NCI-H128 (cell line): Measurements from ENCODE around the gene MAN1C1.
"Not testable (repeated sequence)": the region's sequence is repeated elsewhere in the genome, so short reads cannot be mapped to it uniquely, and the experiment has no call there.

Source experiments
- DNase-seq: peaks from one replicate; lab custom pipeline; 2025; ENCODE audit not compliant: unreplicated experiment; lab: John Stamatoyannopoulos, UW

MAN1C1 gene

DNA sequence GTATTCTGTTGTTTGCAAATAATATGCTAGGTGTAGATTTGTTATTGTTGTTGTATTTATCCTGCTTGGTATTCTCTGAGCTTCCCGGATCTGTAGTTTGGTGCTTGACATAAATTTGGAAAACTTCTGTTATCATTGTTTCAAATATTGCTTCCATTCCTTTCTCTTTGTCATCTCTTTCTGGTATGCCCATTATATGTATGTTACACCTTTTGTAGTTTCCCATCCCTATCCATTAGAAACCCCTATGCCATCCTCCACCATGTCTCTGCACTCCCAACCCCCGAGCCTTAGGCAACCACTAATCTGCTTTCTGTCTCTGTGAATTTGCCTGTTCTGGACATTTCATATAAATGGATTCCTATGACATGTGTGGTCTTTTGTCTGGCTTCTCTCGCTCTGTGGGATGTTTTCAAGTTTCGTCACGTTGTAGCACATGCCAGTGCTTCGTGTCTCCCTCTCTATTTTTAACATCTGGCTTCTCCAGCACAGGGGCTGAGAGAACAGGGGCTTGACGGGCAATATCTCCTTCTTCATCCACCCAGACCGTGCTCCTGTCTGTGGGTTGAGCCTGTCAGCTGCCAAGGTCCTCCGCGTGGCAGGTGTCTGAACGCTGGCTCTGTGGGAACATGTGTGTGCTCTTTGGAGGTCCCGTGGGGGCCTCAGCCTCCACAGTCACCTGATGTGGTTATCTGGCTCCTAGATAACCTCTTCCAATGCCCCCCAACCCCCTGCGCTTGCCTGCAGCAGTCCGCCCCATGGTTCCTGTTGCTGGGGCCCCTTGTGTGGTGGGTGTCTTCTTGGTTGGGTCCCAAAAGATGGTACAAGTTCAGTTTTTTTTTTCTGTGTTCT, 32.8 kb upstream of the MAN1C1 start:
- DNase-seq = no peak

DNA sequence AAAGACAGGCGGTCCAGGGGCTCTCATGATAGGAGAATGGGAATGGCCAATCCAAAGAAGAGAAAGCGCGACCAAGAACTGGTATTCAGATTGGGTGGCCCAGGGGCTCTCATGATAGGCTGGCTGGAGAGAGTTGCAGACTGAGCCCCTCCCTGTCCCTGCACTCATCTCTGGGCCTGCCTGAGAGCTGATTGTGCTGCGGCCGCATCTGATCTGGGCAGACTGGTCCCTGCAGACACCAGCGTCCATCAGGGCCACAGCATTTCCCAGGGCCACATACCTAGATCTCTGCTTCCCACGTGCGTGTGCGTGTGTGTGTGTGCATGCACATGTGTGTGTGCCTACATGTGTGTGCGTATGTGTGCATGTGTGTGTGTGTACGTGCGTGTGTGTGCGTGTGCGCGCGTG, 30.4 kb upstream of the MAN1C1 start:
- DNase-seq = no peak

DNA sequence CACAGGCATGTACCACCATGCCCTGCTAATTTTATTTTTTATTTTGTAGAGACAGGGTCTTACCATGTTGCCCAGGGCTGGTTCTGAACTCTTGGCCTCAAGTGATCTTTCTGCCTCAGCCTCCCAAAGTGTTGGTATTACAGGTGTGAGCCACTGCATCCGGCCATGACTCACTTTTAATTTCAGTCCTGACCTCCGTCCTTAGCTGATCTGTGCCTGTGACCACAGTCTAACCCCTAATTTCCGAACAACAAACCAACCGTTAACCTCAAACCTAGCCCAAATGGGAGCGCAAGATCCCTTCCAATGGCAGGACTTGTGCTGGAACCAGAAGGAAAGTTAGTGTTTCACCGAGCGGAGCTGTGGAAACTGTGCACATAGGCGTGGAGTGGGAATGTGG, 29.3 kb upstream of the MAN1C1 start:
- DNase-seq = no peak

DNA sequence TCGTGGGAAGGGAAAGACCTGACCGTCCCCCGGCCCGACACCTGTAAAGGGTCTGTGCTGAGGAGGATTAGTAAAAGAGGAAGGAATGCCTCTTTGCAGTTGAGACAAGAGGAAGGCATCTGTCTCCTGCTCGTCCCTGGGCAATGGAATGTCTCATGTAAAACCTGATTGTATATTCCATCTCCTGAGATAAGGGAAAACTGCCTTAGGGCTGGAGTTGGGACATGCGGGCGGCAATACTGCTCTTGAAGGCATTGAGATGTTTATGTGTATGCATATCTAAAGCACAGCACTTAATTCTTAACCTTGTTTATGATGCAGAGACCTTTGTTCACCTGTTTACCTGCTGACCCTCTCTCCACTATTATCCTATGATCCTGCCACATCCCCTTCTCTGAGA, 28.4 kb upstream of the MAN1C1 start:
- DNase-seq = not testable (repeated sequence)

DNA sequence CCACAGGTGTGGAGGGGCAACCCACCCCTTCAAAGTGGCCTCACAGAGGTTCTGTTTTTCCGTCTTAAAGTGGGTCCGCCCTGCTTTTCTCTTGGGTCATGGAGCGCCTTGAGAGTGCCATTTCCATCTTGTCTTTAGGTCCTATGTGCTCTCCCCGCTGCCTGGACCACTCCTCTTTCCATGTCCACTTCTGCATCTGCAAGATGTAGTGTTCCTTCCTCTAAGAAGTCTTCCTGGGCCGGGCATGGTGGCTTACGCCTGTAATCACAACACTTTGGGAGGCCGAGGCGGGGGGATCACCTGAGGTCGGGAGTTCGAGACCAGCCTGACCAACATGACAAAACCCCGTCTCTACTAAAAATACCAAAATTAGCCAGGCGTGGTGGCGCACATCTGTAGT, 27.8 kb upstream of the MAN1C1 start:
- not testable (repeated sequence) for DNase-seq

DNA sequence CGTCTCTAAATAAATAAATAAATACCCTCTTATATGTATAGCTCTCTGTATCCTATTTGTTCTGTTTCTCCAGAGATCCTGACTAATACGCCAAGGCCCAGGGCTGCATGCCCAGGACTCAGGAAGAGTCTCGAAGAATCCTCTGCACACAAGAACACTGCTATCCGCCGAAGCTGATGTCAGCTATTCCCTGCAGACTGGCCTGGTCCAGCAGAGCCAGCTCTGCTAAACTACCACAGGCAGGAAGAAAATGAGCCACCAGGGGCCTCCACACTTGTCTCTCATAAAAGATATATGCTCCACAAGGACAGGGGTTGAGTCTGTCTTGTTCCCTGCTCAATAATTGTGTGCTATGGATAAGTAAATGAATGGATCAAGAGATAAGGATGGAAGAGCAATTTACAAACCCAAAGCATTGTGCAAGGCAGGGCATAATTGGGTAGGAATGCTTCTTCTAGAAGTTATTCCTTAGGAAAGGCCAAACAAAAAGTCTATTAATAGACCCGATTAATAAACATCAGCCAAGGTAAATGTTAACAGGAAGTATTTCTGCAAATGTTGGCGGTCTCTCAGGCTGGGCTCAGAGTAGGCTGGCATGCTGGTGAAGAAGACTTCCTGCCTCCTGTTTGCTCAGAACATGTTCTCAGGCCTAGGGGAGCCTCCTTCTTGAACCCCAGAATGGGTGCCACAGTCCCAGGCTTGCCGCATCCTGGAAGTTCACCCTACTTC, 26.3 kb upstream of the MAN1C1 start:
- DNase-seq = no peak

DNA sequence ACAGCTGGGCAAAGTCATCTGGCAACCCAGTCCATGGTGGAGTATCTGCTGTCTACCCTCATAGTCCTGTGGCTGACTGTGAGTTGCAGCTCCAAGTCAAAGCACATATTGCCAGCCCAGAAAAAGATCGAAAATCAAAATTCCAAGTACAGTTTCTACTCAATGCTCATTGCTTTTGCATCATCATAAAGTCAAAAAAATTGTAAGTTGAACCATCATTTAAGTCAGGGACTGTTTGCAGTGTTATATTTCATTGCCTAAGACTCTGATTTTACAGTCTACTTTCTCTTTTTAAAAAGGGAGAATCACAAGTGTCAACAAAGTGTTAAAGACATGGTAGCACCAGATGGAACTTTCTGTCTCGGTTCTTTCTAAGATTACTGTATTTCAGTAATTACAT, 22.7 kb upstream of the MAN1C1 start:
- no peak for DNase-seq

DNA sequence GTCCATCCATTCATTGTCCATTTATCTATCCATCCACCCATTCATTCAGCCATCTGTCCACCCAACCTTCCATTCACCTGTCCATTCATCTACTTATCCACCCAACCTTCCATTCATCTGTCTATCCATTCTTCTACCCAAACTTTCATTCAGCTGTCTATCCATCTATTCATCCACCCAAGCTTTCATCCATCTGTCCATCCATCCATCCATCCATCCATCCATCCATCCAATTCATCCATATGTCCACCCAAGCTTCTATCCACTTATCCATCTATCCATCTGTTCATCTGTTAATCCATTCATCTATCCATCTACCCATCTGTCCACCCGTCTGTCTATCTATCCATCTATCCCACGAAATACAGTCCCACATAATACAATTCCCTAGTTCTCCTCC, 21.6 kb upstream of the MAN1C1 start:
- DNase-seq = no peak

DNA sequence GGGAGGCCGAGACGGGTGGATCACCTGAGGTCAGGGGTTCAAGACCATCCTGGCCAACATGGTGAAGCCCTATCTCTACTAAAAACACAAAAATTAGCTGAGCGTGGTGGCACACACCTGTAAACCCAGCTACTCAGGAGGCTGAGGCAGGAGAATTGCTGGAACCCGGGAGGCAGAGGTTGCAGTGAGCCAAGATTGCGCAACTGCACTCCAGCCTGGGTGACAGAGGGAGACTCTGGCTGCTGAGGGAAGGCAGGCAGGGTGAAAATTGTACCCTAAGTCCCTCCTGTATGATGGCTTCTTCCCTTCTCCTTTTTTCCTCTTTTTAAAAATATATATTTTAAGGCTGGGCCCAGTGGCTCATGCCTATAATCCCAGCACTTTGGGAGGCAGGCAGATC, 19.9 kb upstream of the MAN1C1 start:
- not testable (repeated sequence) for DNase-seq

DNA sequence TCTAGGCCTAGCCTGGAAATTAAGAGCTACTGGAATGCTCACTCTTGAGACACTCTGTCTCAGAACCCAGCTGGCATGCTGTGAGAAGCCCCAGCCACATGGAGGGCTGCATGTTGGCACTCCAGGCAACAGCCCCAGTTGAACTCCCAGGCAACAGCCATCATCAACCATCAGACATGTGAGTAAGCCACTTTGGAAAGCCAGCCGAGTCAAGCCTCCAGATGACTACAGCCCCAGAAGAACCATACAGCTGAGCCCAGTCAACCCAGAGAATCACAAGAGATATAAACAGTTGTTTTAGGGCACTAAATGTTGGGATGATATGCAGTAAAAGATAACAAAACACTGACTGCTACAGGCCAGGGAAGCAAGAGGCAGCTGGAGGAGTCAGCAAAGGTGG, 17.7 kb upstream of the MAN1C1 start:
- no peak for DNase-seq

DNA sequence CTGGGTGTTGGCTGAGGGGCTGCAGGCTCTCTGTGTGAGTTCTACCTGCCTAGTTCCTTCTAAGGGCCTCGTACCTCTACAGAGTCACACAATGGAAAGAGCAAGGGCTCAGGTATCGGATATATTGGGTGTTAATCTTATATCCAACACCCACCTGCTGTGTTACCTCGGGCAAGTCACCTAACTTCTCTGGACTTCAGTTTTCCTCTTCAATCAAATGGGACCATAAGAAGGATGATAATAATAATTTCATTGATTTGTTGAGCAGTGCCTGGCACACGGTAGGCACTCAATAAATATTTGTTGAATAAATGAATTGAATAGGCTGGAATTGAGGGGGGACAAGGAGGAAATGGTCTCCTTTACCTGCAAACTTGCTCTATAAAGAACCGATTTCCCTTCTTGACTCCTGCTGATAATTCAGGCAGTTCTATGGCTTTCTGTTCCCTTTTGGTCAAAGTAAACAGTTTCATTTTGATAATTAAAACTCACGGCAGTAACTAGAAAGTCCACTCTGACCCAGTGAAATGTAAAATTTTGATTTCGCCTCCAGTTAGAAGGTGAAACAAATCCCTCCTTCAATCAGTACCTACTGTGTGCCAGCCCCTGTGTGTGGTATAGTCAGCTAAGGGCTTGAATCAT, 16.5 kb upstream of the MAN1C1 start:
- no peak for DNase-seq

DNA sequence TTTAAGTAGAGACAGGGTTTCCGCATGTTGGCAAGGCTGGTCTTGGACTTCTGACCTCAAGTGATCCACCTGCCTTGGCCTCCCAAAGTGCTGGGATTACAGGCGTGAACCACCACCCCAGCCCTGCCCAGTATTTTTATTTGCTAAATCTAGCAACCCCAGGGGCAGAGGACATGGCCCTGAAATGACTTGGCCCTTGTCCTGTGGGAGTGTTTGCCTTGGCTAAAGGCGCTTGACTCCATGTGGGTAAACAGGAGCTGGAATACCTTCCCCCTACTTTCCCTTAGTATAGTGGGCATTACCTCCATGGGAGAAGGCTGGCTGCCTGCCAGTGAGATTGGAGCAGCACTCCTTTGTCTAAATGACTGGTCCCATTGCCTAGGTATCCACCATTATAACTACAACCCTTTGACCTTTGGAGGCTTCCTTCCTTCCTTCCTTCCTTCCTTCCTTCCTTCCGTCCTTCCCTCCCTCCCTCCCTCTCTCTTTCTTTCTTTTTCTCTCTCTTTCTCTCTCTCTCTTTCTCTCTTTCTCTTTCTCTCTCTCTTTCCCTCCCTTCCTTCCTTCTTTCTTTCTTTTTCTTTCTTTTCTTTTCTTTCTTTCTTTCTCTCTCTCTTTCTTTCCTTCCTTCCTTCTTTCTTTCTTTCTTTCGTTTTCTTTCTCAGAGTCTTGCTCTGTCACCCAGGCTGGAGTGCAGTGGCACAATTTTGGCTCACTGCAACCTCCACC, 15.5 kb upstream of the MAN1C1 start:
- not testable (repeated sequence) for DNase-seq

DNA sequence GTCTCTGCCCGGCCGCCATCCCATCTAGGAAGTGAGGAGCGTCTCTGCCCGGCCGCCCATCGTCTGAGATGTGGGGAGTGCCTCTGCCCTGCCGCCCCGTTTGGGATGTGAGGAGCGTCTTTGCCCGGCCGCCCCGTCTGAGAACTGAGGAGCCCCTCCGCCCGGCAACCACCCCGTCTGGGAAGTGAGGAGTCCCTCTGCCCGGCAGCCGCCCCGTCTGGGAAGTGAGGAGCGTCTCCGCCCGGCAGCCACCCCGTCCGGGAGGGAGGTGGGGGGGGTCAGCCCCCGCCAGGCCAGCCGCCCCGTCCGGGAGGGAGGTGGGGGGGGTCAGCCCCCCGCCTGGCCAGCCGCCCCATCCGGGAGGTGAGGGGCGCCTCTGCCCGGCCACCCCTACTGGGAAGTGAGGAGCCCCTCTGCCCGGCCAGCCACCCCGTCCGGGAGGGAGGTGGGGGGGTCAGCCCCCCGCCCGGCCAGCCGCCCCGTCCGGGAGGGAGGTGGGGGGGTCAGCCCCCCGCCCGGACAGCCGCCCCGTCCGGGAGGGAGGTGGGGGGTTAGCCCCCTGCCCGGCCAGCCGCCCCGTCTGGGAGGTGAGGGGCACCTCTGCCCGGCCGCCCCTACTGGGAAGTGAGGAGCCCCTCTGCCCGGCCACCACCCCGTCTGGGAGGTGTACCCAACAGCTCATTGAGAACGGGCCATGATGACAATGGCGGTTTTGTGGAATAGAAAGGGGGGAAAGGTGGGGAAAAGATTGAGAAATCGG, 12.6 kb upstream of the MAN1C1 start:
- DNase-seq = not testable (repeated sequence)

DNA sequence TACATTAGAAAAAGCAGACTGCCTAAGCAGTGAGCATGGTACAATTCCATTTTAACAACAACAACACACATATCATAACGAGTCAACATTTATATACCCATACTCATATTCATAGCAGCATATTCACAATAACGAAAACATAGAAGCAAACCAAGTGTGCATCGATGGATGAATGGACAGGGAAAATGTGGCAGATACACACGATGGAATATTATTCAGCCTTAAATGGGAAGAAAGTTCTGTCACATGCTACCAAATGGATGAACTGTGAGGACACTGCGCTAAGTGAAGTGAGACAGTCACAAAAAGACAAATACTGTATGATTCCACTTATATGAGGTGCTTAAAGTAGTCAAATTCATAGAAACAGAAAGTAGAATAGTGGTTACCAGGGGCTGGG, 9.5 kb upstream of the MAN1C1 start:
- DNase-seq = no peak

DNA sequence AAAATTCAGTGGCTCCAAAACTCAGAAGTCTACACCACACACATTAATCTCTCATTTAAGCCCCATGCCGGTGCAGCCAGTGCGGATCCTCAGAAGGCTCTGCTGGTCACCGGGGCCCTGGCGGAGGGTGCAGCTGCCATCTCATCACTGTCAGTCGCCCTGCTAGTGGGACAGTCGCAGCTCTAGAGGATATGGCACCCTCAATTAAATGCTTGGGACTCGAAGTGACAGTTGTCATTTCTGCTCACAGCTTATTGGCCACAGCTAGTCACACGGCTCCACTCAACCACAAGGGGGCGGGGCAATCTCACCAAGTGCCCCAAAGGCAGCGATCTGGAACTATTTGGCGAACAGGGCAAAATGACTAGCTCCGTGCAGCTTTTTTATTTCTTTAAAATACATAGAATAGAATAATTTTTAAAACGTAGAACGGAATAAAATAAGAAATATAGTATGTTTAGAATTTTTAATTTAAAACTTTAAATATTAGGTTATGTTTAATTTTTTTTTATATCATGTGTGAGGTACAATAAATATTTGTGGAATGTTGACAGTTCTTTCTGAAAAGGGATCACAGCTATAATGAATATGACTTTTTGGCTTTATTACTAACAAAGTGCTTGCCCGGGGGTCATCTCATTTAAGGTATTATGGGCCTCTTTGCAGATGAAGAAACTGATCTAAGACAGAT, 8.0 kb upstream of the MAN1C1 start:
- DNase-seq = peak; percentile 64

DNA sequence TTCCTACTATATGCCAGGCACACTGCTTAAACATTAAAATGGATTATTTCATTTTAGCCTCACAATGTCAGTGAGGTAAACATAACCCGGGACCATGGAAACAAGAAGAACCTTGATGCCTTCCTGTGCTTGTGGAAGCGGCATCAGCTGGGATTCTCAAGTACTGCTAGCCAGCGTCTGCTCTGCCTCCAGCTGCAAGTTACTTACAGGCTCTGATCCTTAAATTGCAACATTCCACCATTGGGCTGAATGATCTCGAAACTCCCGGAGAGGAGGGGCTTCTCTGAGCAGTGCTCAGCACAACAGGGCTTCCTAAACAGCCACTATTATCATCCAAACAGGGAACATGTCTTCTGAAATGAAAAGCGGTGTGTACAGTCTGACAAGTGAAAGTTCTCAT, 6.7 kb upstream of the MAN1C1 start:
- DNase-seq = no peak

DNA sequence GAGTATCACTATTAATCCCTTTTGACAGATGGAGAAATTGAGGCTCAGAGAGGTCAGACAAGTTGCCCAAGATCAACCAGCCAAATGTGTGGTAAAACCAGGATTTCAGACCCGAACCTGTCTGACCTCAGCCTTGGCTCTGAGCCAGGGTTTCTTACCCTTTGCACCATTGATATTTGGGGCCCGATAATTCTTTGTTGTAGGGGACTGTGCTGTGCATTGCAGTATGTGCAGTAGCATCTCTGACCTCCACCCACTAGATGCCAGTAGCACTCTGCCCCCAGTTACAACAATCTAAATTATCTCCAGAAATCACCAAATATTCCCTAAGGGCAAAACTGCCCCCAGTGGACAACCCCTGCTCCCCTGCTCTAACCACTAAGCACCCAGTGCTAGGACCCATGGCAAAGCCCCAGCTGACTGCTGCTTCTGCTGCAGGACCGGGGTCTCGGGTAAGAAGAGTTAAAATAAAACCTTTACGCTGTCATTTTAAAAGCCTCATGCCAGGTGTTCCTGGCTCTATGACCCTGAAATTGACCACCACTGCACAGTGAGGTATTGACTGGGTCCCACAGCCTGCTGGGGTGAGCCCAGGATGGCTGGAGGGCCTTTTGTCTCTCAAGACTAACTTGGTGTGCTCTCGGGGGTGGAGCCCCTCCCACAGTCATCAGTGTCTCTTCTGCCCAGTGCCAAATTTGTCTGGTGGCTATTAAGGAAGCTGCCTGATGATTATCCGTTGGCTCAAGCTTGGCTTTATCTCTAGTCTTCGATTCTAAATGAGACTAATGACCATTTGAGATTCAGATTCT, 5.6 kb upstream of the MAN1C1 start:
- no peak for DNase-seq

DNA sequence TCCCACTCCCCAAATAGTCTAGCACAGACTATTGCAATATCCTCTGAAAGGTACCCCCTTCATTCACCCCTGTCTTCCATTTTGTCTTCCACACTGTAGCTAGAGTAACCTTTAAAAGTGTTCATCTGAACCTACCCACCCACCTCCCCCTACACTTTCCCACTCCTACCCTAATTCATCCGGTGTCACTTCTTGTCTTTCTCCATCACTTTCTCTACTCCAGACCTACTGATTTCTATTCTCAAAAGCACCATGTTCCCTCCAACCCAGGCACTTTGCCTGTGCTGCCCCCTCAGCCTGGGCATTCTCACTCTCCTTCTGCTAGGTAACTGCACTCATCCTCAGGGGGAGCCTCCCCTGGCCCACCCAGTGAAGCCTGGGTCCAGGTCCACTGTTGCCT, 4.7 kb upstream of the MAN1C1 start:
- no peak for DNase-seq

DNA sequence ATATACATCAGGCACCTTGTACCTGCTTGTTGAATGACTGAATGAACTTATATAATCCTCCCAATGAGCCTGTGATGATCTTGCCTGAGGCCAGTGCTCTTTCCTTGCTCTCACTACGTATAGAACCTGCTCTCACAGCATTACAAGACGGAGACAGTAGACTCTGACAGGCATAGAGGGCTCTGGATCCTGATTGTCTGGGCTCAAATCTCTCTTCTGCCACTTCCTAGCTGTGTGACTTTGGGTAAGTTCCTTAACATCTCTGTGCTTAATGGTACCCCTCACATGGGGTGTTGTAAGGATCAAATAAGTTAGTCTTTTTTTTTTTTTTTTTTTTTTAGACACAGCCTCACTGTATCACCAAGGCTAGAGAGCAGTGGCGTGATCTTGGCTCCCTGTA, 4.2 kb upstream of the MAN1C1 start:
- DNase-seq = no peak
